HepG2 (cell line): ENCODE results near the gene PSIP1. TPM values are rescaled to one million over a fixed set of nuclear protein-coding genes. Genes with fewer than 3 reads are reported as not detected.
A peak's percentile ranks its signal among the peaks of the same experiment; 100 is the strongest.

Experiments
- ATAC-seq: fragments of 200-7000 bp; cut with Tn5 transposase; 3 replicates; pipeline ENCODE4 v1.9.1; 2020; ENCODE audit warnings: mild to moderate bottlenecking, moderate library complexity
- BruUV-seq: library from RNA; stranded (reverse); fragments of 400-500 nt; replicated peaks from 2 replicates; lab custom pipeline; 2021; lab: Mats Ljungman, UMichigan
- CTCF ChIA-PET: fragments of 300-600 bp; formaldehyde crosslinking; extraction: SDS; loops from one replicate; lab custom pipeline; 2021; ENCODE audit warnings: low total read pairs, inconsistent platforms, low intra/inter-chr PET ratio; lab: Yijun Ruan, JAX
- POLR2A ChIA-PET: fragments of 350-600 bp; sonication (Branson Sonifier 250); formaldehyde crosslinking; loops from one replicate; lab custom pipeline; 2020; ENCODE audit warnings: antibody characterized with exemption, inconsistent platforms; lab: Yijun Ruan, JAX
- DNase-seq: peaks from one replicate; pipeline ENCODE4 v3.0.0-alpha.2; 2015; ENCODE audit warnings: low spot score
- FAIRE-seq: peaks from 3 replicates; lab custom pipeline; 2011; peaks lifted over from hg19 to GRCh38; lab: Jason Lieb, UNC
- H2AFZ ChIP-seq: one replicate; pipeline ENCODE4 v1.6.1; 2011; ENCODE audit warnings: low read length, inconsistent platforms
- H3K27ac ChIP-seq: fragments of 300-600 bp; 3 replicates; pipeline ENCODE4 v1.8.0; 2011; ENCODE audit warnings: mixed run types, mild to moderate bottlenecking, mixed read lengths, low read length, inconsistent platforms; ENCODE audit not compliant: insufficient read depth; ENCODE audit errors: extremely low read length
- H3K27me3 ChIP-seq, 2 experiments: fragments of 200-600 bp in 1 of 2; 2 replicates in 1 of 2; 3 replicates in 1 of 2; pipeline versions ENCODE4 v1.6.0 to v1.8.0; 2011; ENCODE audit warnings: low read length in 2 of 2, mild to moderate bottlenecking in 2 of 2, moderate library complexity in 2 of 2, inconsistent platforms in 1 of 2; ENCODE audit not compliant: insufficient read depth in 2 of 2, control insufficient read depth in 1 of 2
- H3K36me3 ChIP-seq, 2 experiments: fragments of 200-600 bp in 1 of 2; replicated peaks in 1 of 2; 2 replicates in 1 of 2; 3 replicates in 1 of 2; pipeline versions ENCODE4 v1.5.1 to v1.8.0; 2011; ENCODE audit warnings: low read length in 2 of 2, inconsistent platforms in 1 of 2; ENCODE audit not compliant: insufficient read depth in 2 of 2, control insufficient read depth in 1 of 2
- H3K4me1 ChIP-seq: 2 replicates; pipeline ENCODE4 v1.5.1; 2012; ENCODE audit warnings: low read length, inconsistent platforms; ENCODE audit not compliant: insufficient read depth
- H3K4me2 ChIP-seq: 2 replicates; pipeline ENCODE4 v1.6.0; 2011; ENCODE audit warnings: low read depth, low read length, inconsistent platforms
- H3K4me3 ChIP-seq, 3 experiments: fragments of 200-600 bp in 1 of 3; sonication (generic), shearing (Covaris generic) in 1 of 3; replicated peaks in 1 of 3; 2 replicates each; pipeline ENCODE4 v1.5.1; 2011 to 2016; ENCODE audit warnings: low read length in 3 of 3, inconsistent platforms in 2 of 3, low read depth in 2 of 3, mild to moderate bottlenecking in 2 of 3, control low read depth in 1 of 3, mixed read lengths in 1 of 3; ENCODE audit not compliant: insufficient read depth in 1 of 3
- H3K79me2 ChIP-seq: one replicate; pipeline ENCODE4 v1.6.1; 2011; ENCODE audit warnings: low read length, inconsistent platforms; ENCODE audit not compliant: insufficient read depth
- H3K9ac ChIP-seq: 2 replicates; pipeline ENCODE4 v1.6.0; 2011; ENCODE audit warnings: mild to moderate bottlenecking, low read depth, low read length, inconsistent platforms; ENCODE audit not compliant: insufficient read depth
- H3K9me3 ChIP-seq: 2 replicates; pipeline ENCODE4 v1.5.1; 2012; ENCODE audit warnings: mild to moderate bottlenecking, low read length
- H4K20me1 ChIP-seq: 2 replicates; pipeline ENCODE4 v1.6.0; 2011; ENCODE audit warnings: inconsistent platforms, mild to moderate bottlenecking, low read length, moderate library complexity; ENCODE audit not compliant: insufficient read depth
- CC2D1A ChIP-seq: sonication (generic); formaldehyde crosslinking; IDR thresholded peaks from 2 replicates; pipeline ENCODE4 v1.8.1; 2023; ENCODE audit warnings: mild to moderate bottlenecking, missing genetic modification reagents
- FLYWCH1 ChIP-seq: sonication (generic); formaldehyde crosslinking; IDR thresholded peaks from 2 replicates; pipeline ENCODE4 v1.8.1; 2023; ENCODE audit warnings: mild to moderate bottlenecking, missing genetic modification reagents
- GATA4 ChIP-seq: sonication (generic); IDR thresholded peaks from 2 replicates; pipeline ENCODE4 v1.6.1; 2016; ENCODE audit warnings: antibody characterized with exemption, low read depth, borderline replicate concordance
- RBM39 ChIP-seq: fragments of 200-400 bp; formaldehyde crosslinking; IDR thresholded peaks from one replicate; pipeline ENCODE4 v1.6.1; 2018; ENCODE audit warnings: antibody characterized with exemption, mild to moderate bottlenecking, low read depth, low read length; ENCODE audit not compliant: poor library complexity, severe bottlenecking
- ZNF101 ChIP-seq: sonication (generic); formaldehyde crosslinking; IDR thresholded peaks from 2 replicates; pipeline ENCODE4 v1.4.0; 2020; ENCODE audit warnings: mild to moderate bottlenecking, low read depth, missing genetic modification reagents, borderline replicate concordance
- ZNF18 ChIP-seq: sonication (generic); formaldehyde crosslinking; IDR thresholded peaks from 2 replicates; pipeline ENCODE4 v1.8.0; 2022; ENCODE audit warnings: mild to moderate bottlenecking, missing genetic modification reagents; ENCODE audit not compliant: insufficient replicate concordance
- ZNF354B ChIP-seq: sonication (generic); formaldehyde crosslinking; IDR thresholded peaks from 2 replicates; pipeline ENCODE4 v1.8.0; 2022; ENCODE audit warnings: mild to moderate bottlenecking, missing genetic modification reagents
- ZNF790 ChIP-seq: sonication (generic); formaldehyde crosslinking; IDR thresholded peaks from 2 replicates; pipeline ENCODE4 v1.8.0; 2022; ENCODE audit warnings: missing genetic modification reagents, mild to moderate bottlenecking, borderline replicate concordance
- ZNF792 ChIP-seq: IDR thresholded peaks from 2 replicates; pipeline ENCODE4 v1.6.1; 2016
- WGBS: methylation state at CpG from one replicate; pipeline ENCODE4 v1.1.6; 2017; ENCODE audit warnings: low lambda C conversion rate; 5-methylcytosine and 5-hydroxymethylcytosine counted together
- in situ Hi-C: cut with HindIII; loops from 2 replicates; pipeline ENCODE4 v1.10.0; 2017; ENCODE audit warnings: low pct_unique_long_range_greater_than_20kb; ENCODE audit not compliant: extremely low pct_ligation_motif_present
- intact Hi-C: fragments of 100-400 bp; cut with micrococcal nuclease; formaldehyde crosslinking; loops from one replicate; pipeline ENCODE4 v1.10.0; 2022; ENCODE audit not compliant: unreplicated experiment
- polyA plus RNA-seq, 8 experiments: library from polyadenylated mRNA; depleted of rRNA in 3 of 8; stranded (reverse) in 7 of 8; unstranded in 1 of 8; fragments of >200 nt; fragmentation: Illumina TruSeq in 4 of 8; extraction: Trizol in 4 of 8; gene quantifications; 2 replicates each; pipeline versions ENCODE4 v1.2.1 to v1.2.3, GENCODE V29; 2011 to 2016; ENCODE audit warnings: low read depth in 4 of 8, missing spikeins in 1 of 8, mixed read lengths in 1 of 8; ENCODE audit not compliant: insufficient read depth in 1 of 8
- total RNA-seq, 5 experiments: library from RNA; depleted of rRNA; stranded (reverse); fragments of >200 nt; fragmentation: Illumina TruSeq; extraction: Trizol; gene quantifications; 2 replicates each; pipeline ENCODE4 v1.2.3, GENCODE V29; 2016; ENCODE audit warnings: low read depth in 1 of 5

PSIP1 gene
- total and polyA plus RNA-seq, 2 of the 13 experiments (the other 11 are each of a cell fraction or from before 2014, with no cell fraction given), result 12.6 to 46.4 TPM

- BruUV-seq, result no TSS peak
- Histone ChIP-seq H2AFZ (no peak overlapping the region), H3K79me2 (peaks cover 49% of the 10 kb centered on the region), H3K27ac (peak overlapping the region; percentile 65), H3K9me3 (no peaks in the 10 kb centered on the region), H4K20me1 (no peaks in the 10 kb centered on the region), H3K4me2 (peak overlapping the region; percentile 81), H3K9ac (peak overlapping the region; percentile 87), H3K4me3 (peak overlapping the region; percentile 77 to 94 (median 91)), H3K27me3 (no peaks in the 10 kb centered on the region; a peak in 1 of 5 replicates), H3K4me1 (peaks cover 50% of the 10 kb centered on the region), H3K36me3 (peaks cover 0 to 19% of the 10 kb centered on the region in 2 experiments; a peak in 3 of 5 replicates)
- no peak for FAIRE-seq
- in situ Hi-C loops (loop anchor here (25.0 kb wide), 1 partner anchor 136 kb away; no protein-coding TSS in a partner anchor), intact Hi-C loops (loop anchor here (5.0 kb wide), 1 partner anchor 184 kb away; no protein-coding TSS in a partner anchor)
- POLR2A ChIA-PET, result interaction anchor here (1.1 to 1.2 kb wide), 2 partner anchors 118 to 129 kb away, joined by 4 read pairs; partner anchors contain the start of gene CCDC171
- peak; percentile 57 for ATAC-seq
- no peak for TF ChIP-seq ZNF101 (CRISPR knock-in tag)
- TF ChIP-seq ZNF790 (CRISPR knock-in tag), result 0 out of 2 replicates have a peak, but pooled peaks have one; percentile 7
- TF ChIP-seq ZNF354B (CRISPR knock-in tag), result no peak
- no peak for TF ChIP-seq CC2D1A
- no peak for TF ChIP-seq ZNF792 (CRISPR knock-in tag)
- no peak for TF ChIP-seq RBM39
- no peak for TF ChIP-seq GATA4
- no peak for TF ChIP-seq FLYWCH1
- TF ChIP-seq ZNF18, result peak; percentile 22
- DNase-seq, result no peak
- CTCF ChIA-PET, result no interaction called here
- WGBS, result under 1% methylated on average over 16 of the region's 18 CpGs
These were observed 87.4 kb downstream of the PSIP1 start for GRCh38 chr9:15423231-15423985.
